DMS153 treated with DMSO at 0.1 percent for 48 hours (cell line): ENCODE data around the gene SPTLC3.

Experiments used
- DNase-seq: peaks from one replicate; lab custom pipeline; 2025; ENCODE audit not compliant: unreplicated experiment; lab: John Stamatoyannopoulos, UW

Gene SPTLC3

DNA sequence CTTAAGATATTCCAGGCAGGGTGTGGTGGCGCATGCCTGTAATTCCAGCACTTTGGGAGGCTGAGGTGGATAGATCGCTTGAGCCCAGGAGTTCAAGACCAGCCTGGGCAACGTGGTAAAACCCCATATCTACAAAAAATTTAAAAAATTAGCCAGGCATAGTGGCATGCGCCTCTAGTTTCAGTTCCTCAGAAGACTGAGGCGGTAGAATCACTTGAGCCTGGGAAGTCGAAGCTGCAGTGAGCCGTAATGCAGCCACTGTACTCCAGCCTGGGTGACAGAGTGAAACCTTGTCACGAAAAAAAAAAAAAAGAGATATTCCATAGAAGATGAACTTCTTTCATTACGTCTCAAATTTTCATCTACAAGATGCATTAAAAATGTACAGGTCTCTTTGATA lies 165.6 kb downstream of the SPTLC3 start:
- no peak for DNase-seq

DNA sequence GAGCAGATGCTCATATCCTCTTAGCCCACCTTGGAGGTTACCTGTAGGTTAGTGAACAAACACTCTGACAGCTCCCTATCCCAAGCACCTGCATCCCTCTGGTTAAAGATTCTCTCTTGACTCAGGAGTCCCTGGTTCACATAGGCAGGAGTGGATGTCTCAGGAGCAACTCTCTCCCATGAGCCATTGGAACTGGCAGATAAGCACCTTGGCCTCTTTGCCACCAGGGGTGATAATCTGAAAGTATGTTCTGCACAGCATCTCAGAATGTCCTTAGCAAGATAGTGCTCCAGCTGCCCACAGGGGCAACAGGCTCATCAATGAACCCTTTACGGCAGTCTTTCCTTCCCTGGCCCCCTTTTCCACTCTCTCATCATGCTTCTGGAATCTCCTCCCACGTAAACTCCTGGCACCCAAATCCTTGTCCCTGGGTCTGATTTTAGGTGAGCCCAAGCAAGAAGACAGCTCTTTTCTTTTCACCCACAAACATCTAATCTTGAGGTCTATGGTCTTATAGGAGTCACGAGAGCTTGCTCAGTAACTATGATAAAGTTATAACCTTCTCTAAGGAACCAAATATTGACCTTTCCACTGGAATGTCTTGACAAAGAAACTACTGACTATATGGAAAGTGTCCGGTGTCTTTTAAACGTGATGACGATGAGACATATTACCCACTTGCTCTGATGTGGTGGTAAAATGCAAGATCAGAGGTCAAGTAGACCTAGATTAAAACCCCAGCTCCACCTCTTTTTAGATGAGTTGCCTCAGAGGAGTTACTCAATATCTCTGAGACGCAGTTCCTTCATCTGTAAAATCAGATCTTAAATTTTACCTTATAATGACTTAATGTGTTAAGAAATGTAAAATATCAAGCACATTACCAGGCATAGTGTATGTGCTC lies 172.5 kb downstream of the SPTLC3 start:
- DNase-seq, result no peak

DNA sequence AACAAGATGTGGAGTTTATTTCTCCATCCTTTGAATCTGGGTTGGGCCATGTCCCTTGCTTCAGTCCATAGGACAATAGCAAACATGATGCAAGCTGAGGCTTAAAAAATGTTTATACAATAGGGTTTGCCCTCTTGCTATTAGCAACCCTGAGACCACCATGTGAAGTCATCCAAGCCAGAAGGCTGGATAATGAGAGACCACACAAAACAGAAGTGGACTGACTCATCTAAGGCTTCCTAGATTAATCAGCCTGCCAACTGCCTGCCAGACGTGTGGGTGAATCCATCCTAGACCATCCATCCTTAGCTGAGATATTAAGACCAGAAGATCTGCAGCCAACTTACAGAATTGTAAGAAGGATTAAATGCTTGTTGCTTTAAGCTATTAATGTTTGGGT lies 174.2 kb downstream of the SPTLC3 start:
- DNase-seq, result no peak

DNA sequence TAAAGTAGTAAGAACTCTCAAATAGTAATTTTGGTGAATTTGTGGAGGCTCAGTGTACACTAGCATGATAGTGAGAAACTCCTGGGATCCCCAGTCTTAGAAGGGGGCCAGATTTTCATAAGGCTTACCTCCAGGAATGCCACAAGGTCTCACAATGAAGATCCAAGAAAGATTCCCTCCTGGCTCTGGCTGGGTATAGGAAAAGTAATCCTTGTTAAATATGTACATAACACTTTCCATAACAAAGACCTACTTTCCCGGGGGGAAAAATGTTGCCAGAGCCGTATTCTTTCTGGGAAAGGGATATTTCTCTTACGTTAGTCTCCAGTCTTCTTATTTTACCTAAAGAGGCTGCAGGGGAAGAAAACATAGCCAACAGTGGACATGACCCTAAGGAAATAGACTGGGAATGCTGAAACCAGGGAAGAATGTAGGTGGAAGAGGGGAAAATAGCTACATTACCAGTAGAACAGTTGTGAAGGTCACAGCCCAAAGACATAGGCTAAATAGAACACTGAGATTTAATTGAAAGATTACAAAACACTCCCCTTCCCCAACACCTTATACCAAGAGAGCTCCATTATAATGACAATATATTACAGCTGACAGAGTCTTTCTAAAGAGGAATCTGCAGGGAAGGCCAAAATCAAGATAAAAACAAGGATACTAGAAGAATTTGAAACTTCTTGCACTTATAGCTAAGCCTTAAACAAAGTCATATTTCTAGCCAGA lies 177.4 kb downstream of the SPTLC3 start:
- DNase-seq, result no peak

DNA sequence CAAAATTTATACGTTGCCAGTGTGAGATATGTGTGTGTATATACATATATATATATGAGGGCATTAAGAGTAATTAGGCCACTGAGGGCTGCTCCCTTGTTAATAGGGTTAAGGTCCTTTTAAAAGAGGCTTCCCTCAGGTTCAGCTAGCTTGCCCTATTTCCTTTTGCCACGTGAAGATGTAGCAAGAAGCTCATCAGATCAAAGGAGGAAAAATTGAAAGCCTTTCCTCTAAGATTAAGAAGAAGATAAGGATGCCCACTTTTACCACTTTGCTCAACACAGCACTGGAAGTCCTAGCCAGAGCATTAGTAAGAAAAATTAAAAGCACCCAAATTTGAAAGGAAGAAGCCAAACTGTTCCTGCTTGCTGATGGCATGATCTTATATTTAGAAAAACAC lies 179.1 kb downstream of the SPTLC3 start:
- no peak for DNase-seq

DNA sequence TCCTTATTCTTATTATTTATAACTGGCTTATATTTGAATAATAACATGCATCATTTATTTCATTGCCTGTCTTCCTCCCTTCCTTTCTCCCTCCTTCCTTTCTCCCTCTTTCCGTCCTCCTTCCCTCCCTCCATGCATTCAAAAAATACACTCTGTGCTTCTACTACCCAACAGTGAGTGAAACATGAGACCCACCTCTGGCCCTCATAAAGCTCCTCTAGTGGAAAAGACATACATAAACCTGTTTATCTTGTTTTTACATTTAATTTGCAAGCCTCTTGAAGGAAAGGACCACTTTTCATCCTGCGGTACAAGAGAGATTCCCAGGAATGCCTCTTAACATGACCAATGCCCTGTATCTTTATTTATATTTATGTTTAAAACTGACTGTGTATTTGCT lies 190.5 kb downstream of the SPTLC3 start:
- no peak for DNase-seq

DNA sequence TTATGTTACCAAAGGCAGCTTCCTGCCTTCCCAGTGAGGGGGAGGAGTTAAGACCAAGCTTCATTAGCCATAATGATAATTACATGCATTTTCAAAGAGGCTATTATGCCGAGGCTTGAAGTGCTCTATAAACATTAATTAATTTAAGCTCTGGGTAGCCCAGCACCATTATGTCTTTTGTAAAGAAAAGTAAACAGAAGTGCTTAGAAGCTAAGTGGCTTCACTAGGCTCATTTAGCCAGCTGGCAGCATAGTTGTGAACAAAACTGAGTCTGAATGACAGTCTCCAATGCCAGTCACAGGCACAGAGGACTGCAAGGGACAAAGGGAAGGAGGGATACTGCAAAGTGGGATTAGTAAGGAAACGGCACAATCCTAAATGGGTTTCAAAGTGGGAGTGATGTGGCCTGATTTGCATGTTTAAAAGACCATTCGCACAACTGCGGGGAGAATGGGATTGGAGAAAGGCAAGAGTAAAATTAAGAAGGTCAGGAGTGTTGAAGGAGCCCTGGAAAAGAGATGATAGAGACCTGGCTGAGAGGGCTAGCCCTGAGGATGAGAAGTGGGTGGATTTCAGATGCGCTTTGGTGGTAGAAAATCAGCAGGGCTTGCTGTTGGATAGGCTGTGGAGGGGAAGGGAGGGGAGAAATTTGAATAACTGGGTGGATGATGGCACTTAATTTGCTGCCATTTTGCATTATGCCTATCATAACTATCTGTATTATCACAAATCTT lies 192.2 kb downstream of the SPTLC3 start:
- DNase-seq, result peak; percentile 94

DNA sequence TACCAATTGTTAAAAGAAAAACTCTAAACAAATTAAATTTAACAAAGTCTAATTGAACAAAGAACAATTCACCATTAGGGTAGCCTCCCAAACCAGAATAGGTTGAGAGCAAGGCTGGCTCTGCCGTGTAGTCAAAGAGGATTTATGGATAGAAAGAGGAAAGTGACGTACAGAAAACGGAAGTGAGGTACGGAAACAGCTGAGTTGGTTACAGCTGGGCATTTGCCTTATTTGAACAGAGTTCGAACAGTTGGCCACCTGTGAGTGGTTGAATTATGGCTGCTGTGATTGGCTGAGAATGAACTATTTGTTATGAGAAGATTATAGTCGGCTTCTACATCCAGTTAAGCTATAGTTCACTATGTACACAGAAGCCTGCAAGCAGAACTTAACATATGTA lies 193.8 kb downstream of the SPTLC3 start:
- no peak for DNase-seq

DNA sequence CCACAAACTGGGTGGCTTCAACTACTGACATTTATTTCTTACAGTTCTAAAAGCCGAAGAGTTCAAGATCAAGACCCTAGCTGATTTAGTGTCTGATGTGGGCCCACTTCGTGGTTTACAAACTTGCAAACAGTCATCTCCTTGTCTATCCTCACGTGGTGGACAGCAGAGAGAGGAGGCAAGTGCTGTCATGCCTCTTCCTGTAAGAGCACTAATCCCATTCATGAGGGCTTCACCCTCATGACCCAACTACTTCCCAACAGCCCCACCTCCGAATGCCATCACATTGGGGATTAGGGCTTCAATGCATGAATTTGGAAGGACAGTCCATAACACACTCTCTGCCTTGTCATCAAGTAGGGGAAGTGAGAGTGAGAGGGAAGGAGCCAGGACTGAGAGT lies 196.7 kb downstream of the SPTLC3 start:
- no peak for DNase-seq

DNA sequence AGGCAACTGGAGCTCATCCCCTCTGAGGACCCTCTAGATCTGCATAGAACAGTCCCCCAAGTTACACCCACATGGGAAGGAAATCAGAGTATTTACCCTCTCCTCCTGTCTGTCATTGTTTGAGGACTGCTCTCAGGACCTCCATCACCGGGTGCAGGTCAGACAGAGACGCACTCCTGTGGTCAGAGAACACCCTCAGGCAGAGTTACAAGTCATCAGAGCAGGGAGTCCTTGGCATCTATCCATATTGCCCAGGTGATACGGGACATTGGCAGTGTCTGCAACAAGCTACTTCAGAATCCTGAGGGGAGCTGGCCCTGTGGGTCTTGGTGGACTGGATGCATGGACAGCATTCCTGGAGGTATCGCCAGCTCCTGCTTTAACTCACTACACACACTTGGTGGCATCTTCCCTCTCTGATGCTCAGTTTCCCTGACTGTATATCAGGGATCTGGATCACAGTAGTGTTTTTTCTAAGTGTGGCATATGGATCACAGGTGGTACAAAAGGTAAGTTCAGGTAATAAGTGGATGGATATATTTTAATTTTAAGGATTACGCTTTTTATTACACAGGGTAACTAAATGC lies 197.2 kb downstream of the SPTLC3 start:
- no peak for DNase-seq

DNA sequence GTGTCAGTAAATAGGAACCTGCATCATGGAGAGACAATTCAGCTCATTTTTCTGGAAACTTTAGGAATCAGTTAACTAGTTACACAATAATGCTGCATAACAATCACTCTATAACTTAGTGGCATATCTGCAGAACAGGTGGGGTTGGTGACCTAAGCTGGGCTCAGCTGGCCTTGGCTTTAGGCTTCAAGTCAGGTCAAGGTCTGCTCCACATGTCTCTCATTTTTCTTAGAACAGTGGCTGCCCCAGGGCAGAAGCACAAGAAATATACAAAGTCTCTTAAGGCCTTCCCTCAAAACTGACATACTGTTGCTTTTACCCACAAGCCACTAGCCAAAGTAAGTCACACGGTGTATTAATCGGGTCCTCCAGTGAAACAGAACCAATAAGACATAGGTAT lies 198.2 kb downstream of the SPTLC3 start:
- DNase-seq, result no peak

DNA sequence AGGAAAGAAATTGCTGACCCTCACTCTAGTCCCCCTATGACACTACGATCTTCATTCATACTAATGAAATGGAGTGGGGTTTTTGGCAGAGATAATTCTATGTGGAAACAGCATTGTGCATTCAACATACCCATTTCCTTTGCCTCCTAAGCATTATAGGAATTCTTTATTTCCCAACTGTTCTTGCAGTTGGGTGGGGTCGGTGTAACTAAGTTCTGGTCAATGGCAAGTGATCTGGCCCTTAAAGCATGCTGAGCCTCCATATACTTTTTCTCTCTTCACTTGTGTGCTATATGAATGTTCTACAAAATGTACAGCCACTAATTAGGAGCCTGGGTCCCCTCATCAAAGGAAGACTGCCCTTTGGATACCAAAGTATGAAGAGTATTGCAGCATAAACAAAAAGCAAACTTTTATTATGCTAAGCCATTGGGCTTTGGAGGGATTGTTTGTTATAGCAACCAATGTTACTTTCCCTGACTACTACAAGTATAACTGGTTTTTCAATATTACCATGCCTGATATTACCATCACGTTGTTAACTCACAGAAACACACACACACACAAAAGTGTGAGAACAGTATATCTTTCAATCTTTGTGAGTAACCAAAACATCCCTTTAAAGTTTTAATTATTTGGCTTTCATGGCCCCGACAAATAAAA lies 203.3 kb downstream of the SPTLC3 start:
- DNase-seq, result no peak

DNA sequence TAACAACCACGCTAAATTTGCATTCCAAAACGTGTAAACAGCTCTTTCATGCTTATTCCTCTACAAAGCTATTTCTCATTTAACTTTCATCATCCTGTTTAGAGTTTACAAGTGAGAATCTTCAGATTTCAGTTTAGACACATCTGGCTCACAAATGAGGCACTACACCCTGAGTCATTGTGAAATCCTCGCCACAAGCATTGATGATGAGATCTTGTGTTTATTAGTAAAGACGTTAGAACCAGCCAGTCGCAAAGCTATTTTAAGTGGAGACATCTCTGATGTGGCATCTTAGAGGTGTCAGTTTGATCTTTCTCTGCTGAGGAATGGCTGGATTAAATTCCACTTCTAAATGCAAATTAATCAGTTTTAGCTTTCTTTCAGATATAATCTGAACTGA lies 204.0 kb downstream of the SPTLC3 start:
- DNase-seq, result no peak

DNA sequence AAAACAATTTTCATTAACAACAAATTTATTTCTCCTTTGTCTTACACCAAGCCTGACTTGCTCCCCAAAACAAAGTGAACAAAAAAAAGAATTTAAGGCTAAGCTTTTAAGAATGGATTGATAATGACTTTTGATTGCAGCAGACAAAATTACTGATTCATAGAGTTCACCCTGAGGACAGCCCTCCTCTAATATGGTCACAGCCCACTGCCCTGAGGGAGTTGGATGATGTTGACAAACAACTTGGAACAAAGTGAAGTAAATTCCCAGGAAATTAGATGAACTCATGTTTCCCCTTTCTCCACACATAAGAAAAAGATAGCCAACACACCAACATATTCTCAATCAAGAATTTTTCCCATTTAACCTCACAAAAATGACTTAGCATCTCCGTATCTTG lies 204.6 kb downstream of the SPTLC3 start:
- DNase-seq, result no peak

DNA sequence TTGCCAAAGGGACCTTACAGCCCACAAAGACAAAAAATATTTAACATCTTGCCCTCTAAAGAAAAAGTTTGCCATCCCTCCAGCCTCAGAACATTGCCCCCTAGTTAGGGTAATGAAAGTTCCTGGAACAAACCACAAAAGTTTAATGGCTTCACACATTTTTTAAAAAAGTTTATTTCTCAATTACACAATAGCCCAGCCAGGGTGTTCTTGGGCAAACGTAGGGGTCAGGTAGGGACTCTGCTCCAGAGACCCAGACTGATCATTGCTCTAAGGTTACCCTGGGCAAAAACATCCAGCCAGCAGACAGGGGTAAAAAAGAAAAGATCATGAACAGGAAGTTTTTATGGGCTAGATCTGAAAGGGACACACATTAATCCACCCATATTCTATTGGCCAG lies 207.8 kb downstream of the SPTLC3 start:
- no peak for DNase-seq
